HG03342 (cell line): ENCODE data around the gene UNC5A.

Source experiments
- ATAC-seq: cut with Tn5 transposase; IDR thresholded peaks from one replicate; pipeline ENCODE4 v1.9.1; 2021; ENCODE audit warnings: mild to moderate bottlenecking, moderate library complexity; ENCODE audit not compliant: unreplicated experiment

Gene UNC5A

DNA sequence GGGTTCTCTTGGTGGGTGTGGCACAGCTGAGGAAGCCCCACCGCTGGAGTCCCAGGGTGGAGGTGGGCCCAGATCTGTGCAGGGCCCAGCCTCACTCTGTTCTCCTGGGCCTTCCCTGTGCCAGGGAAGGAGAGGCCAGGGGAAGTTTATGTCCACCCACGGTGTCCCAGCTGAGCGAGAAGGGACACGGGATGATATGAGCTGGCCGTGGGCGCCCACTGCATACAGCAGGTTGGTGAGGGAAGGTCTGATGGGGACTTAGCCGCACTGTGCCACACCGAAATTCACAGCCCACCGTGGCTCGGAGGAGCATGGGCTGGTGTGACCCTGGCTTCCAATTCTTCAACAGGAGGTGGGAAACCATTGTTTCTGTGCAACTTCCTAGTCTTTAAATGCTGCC, 33.9 kb downstream of the UNC5A start:
- ATAC-seq: no peak

DNA sequence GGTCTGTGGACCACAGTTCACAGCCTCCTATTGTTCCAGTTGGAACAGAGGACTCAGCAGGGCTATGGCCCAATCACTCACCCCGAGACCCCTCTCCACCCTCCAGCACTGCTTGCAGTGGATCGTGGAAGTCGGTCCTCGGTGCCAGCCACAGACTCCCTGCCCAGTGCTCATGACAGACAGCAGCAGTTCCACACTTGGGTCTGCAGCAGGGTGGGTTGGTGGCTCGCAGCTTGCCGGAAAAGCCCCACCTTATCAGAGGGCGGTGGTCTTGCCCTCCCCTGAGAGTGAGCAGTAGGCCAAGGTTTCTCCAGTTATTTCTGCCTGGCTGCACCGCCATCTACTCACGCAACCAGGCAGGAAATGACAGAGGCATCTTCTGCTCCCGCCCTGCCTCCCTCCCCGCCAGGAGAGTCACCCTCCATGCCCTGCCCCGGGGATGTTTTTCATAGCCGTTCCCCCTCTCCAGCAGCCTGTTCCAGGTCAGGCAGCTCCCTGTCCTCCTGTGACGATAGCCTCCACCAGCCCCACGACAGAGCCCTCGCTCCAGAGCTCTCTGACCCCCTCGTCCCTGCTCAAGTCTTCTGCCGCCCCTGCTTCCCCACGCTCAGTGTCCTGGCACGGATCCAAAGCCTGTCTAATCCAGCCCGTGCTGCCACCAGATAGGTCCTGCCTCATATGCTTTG, 34.5 kb downstream of the UNC5A start:
- no peak for ATAC-seq

DNA sequence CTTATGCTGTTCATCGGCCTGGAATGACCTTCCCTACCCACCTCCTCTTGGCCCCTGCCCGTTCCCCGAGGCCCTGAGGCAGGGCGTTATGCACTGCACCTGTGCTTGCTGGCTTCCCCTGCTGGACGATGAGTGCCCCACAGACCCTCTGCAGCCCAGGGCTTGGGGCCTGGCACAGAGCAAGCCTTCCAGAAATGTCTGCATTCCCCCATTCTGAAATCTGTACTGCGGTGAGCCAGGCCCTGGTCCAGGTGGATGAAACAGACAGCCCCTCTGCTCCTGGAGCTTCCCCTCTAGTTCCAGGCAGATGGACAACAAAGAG, 35.0 kb downstream of the UNC5A start:
- no peak for ATAC-seq

- no peak for ATAC-seq
Measured at GRCh38 chr5:176846335-176847140, 36.2 kb downstream of the UNC5A start.

DNA sequence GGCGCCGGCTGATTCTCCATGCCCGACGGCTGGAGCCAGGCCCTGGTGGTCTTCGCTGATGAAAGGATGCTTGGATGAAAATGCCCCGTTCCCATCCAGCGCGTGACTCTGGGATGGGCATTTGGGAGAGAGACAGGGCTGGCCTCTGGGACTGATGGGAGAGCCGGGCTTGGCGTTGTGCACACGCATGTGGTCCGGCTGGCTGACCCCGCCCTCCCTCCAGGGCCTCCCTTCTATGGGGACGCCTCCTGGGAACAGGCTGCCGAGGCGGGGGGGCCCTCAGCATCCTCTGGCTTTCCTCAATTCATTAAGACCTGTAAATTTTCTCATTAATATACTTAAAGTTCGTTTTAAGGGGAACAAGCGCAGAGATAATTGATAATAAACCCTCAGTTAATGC, 36.8 kb downstream of the UNC5A start:
- no peak for ATAC-seq

DNA sequence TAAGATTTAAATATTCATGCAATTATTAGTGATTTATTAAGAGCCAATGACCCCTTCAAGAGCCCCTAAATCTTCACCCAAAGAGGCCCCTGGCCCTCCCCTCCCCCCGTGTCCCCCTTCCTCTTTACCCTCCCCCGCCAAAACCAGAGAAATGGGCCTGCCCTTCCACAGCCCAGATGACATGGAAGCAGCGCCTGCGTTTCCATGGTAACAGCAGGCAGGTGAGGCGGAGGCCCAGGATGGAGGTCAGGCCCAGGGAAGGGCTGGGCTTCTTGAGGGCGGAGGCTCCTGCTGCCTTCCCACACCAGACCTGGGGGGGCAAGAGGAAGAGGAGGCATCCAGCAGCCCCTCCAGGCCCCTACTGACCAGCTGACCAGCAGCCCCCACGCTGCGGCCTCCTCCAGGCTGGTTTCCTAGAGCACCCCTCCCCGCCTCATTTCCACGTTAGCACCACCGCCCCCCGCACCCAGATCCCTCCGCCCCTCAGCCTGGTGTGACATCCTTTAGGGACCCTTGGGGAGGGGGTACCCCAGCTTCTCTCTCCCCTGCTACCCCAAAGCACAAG, 37.4 kb downstream of the UNC5A start:
- ATAC-seq: no peak

DNA sequence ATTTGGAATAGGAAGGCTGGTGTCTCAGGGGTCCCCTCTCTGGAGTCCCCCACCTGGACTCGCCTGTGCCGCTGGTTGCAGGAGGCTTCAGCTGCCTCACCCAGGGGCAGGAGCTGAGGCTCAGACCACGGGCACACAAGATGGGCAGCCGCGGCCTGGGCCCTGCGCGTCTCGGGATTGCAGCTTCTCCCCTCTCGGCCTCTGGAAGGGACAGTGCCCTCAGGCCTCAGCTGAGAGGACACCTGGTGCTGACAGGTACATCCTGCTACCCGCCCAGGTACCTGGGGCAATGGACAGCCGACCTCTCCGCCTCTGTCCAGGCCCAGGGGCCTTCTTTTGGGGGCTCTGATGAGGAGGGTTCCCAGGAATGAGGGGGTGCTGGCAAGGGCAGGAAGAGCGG, 38.3 kb downstream of the UNC5A start:
- no peak for ATAC-seq

- ATAC-seq: no peak
Measured at GRCh38 chr5:176849611-176850227, 39.4 kb downstream of the UNC5A start.

GRCh38 chr5:176850371-176851245, 40.2 kb downstream of the UNC5A start:
- no peak for ATAC-seq

- ATAC-seq: no peak
Measured at GRCh38 chr5:176851380-176851779, 41.0 kb downstream of the UNC5A start.

GRCh38 chr5:176851871-176852658, 41.7 kb downstream of the UNC5A start:
- ATAC-seq: no peak

DNA sequence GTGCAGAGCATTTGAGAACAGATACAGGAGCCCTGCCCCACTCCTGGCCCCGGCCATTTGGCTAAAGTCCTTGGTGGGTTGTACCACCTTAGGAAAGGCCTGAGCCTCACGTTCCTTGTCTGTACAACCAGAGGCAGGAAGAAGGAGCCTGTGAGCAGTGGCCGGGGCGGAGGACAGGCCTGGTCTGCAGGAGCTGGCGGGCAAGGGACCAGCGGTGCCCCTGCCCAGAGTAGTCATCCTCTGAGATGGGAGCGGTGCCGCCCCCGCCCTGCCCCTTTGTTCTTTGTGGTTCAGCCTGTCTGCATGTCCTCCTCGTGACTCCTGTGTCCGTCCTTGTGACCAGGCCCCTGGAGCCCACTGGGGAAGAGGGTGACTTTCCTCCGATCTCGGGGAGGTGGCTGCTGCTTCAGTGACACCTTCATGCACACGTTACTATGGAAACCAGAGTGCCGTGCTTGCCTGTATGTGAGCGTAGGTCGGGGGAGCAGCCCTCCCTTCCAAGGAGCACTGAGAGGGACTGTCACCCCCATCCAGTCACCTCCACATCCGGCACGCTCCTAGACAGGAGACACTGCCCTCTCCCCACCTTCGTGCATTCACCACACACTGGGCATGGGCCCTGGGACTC, 42.9 kb downstream of the UNC5A start:
- ATAC-seq: no peak

DNA sequence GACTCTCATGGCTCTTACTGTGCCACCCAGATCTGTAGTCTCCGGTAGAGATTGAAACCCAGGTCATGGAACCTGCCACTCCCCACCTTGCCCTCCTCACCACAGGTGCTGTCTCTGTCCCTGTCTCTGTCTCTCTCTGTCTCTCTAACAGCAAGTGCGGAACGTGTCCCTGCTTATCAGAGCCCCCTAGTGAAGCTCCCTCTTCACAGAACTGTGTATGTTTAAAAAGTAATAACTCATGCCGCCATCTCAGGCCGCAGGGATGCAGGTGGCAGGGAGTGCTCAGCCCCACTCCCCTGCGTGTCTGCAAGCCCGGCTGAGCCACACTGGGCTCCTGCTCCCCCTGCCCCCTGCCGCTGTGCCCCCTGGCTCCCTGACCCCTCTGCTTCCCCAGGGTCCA, 43.8 kb downstream of the UNC5A start:
- ATAC-seq: no peak

DNA sequence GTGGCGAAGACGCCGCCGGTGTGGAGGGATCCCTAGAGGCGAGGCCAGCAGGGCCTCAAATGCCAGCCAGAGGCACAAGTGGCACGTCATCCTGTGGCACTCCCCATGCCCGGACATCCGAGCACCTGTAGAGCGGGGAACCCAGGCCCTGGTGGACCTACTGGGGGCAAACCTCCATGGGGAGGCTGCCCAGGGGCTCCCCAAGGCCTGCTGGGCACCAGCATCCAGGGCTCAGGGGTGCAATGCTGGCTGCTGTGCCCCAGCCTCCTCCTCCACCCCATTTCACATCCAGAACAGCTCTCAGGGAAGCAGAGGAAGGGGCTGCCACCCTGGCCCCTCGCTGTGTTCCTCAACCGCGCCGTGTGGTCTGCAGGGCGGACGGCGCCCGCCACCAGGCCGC, 45.2 kb downstream of the UNC5A start:
- no peak for ATAC-seq

- no peak for ATAC-seq
Measured at GRCh38 chr5:176856746-176857145, 46.4 kb downstream of the UNC5A start.

- ATAC-seq: no peak
Measured at GRCh38 chr5:176857216-176857893, 47.0 kb downstream of the UNC5A start.

DNA sequence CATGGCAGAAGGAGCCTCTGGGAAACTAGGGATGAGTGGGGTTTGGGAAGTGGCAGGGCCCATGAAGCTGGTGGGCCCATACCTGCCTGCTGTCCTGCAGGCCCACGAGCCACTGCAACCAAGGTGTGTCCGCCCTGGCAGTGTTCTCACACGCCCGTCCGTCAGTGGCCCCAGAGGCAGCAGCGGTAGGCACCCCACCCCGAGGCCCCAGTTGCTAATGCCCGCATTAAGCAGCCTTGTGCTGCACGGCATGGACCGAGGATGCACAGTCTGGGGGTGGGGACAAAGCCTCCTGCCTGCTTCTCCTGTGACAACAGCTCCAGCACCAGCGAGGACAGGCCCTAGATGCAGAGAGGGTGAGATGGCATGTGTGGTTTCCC, 47.5 kb downstream of the UNC5A start:
- ATAC-seq: no peak

DNA sequence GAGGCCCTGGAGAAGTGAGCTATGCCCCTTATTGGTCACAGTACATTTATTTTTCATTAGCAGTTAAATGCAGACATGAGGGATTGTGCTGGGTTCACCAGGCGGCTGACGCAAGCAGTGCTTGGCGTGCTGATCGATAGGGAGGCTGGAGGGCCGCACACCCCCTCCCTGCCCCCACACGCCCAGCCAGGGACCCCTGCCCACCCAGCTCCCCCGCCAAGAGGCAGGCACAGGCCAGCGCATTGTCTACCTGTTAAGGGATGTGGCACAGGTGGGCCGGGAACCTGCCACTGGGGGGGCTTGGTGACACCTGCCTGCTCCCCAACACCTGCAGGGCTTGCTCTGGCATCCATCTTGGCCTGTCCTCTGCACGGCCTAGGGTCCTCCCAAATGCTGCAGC, 49.6 kb downstream of the UNC5A start:
- no peak for ATAC-seq

- ATAC-seq: no peak
Measured at GRCh38 chr5:176860381-176860780, 50.0 kb downstream of the UNC5A start.
